GM10266 (cell line): ENCODE data around the gene PHYKPL.

Experiments
- DNase-seq: peaks from one replicate; pipeline ENCODE4 v3.0.0; 2012; ENCODE audit errors: extremely low spot score
- TF ChIP-seq, protein P1 (sequence below): IDR thresholded peaks from 2 replicates; pipeline ENCODE4 v1.5.1; 2012; ENCODE audit warnings: mild to moderate bottlenecking, low read depth; ENCODE audit not compliant: control insufficient read depth, insufficient read depth; ENCODE audit errors: missing control alignments

PHYKPL gene

DNA sequence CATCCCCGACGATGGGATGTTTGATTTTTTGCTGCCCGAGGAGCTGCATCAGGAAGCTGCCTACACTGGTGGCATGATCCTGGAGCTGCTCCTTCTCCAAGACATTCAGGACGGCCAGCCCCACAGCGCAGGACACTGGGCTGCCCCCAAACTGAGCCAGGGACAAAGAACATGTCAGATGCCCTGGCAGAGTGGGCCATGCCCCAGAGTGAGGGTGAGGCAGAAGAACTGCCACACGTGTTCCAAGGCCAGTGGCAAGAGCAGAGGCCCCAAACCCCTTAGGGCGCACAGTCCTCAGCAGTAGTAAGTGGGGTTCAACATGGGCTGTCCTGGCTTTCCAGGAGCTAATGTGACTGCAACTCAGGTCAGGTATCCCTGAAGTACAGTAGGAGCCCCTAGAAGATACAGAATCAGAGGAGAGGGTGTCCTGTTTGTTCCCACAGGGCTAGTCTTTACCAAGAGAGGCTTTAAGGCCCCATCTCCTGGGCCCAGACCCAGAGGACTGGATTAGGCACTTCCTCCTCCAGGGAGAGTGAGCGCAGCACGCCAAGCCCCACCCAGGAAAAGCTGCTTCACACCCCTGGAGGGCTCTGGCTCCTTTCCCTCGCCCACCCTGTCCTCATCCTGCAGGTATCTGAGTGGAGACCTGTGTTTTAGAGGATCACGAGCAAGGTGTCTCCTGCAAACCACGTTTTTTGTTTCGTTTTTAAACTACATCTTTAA lies 17.2 kb downstream of the PHYKPL start:
- TF ChIP-seq, protein P1, sequence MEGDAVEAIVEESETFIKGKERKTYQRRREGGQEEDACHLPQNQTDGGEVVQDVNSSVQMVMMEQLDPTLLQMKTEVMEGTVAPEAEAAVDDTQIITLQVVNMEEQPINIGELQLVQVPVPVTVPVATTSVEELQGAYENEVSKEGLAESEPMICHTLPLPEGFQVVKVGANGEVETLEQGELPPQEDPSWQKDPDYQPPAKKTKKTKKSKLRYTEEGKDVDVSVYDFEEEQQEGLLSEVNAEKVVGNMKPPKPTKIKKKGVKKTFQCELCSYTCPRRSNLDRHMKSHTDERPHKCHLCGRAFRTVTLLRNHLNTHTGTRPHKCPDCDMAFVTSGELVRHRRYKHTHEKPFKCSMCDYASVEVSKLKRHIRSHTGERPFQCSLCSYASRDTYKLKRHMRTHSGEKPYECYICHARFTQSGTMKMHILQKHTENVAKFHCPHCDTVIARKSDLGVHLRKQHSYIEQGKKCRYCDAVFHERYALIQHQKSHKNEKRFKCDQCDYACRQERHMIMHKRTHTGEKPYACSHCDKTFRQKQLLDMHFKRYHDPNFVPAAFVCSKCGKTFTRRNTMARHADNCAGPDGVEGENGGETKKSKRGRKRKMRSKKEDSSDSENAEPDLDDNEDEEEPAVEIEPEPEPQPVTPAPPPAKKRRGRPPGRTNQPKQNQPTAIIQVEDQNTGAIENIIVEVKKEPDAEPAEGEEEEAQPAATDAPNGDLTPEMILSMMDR, result no peak
- no peak for DNase-seq

DNA sequence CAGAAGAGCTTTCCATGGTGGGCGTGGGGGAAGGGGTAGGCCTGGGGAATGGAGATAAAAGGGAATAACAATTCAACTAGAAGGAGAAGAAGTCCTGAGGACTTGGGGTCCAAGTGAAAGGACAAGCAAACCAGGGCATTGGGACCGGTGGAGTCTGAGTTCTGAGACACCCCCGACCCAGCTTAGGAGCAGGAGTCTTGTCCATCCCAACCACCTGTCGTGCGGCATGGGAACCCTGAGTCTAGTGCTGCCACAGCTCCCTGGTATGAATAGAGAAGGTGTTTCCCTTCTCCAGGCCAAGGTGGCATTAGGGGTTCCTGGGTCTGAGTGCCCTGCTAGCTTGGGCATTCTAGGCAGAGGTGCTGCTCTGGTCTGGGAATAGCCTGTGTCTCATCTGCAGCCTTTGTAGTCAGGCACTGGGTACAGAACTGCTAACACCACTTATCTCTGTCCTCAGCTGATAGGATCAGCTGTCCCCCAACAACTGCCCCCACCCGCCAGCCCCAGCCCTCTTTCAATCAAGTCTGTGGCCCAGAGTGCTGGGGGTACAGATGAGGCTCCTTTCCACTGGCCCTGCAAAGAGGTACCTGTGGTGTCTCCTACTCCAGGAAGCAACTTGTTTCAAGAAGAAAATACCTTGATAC lies 18.3 kb downstream of the PHYKPL start:
- no peak for DNase-seq
- TF ChIP-seq, protein P1, result no peak

GRCh38 chr5:178213748-178214151 lies 18.9 kb downstream of the PHYKPL start:
- TF ChIP-seq, protein P1, result no peak
- no peak for DNase-seq

DNA sequence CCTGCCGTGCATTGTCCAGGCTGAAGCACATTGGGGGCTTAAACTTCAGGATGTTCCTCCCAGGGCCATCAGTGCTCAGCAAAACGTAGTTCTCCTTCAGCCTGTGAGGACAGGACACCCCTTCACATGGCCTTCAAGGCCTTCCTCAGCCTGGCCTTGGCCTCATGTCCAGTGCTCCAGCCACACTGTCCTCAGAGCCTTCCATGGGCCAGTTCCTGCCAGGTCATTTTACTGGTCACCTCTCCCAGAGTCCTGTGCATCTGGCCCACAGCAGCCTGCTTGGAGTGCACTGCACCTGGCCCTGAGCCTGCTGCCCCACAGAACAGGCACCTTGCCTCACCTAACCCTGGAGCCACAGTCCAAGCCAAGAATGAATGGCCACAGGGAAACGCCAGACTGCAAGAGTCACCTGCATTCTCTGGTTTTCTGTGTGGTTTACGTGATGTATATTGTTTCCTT lies 19.6 kb downstream of the PHYKPL start:
- TF ChIP-seq, protein P1, result no peak
- DNase-seq, result no peak

- TF ChIP-seq, protein P1, result no peak
- DNase-seq, result no peak
Observed at GRCh38 chr5:178212241-178213002, 20.2 kb downstream of the PHYKPL start.

GRCh38 chr5:178211095-178212048 lies 21.2 kb downstream of the PHYKPL start:
- TF ChIP-seq, protein P1, result no peak
- DNase-seq, result no peak
